K562 (cell line): ENCODE measurements around the gene CSTF1. TPM values are rescaled to one million over a fixed set of nuclear protein-coding genes. Genes with fewer than 3 reads are reported as not detected.
A peak's percentile ranks its signal among the peaks of the same experiment; 100 is the strongest.

Experiments
- BCL6 ChIP-seq: fragments of 250-450 bp; sonication (Bioruptor Pico); IDR thresholded peaks from 2 replicates; pipeline ENCODE4 v1.4.0; 2020
- ERF ChIP-seq: fragments of 450-650 bp; formaldehyde crosslinking; IDR thresholded peaks from 2 replicates; pipeline ENCODE4 v1.4.0; 2020; ENCODE audit warnings: mild to moderate bottlenecking, mixed read lengths
- ETV5 ChIP-seq: sonication (generic); formaldehyde crosslinking; IDR thresholded peaks from 2 replicates; pipeline ENCODE4 v1.4.0; 2020; ENCODE audit warnings: low read depth, mild to moderate bottlenecking, missing genetic modification reagents
- JUND ChIP-seq, 2 experiments: IDR thresholded peaks; 2 replicates in 1 of 2; 3 replicates in 1 of 2; pipeline ENCODE4 v1.6.1; 2011; ENCODE audit warnings: borderline replicate concordance in 2 of 2, low read depth in 2 of 2, low read length in 2 of 2, improper control_type of control experiment in 1 of 2, missing biosample characterization in 1 of 2, missing genetic modification characterization in 1 of 2, missing genetic modification reagents in 1 of 2
- KDM2B ChIP-seq: fragments of 250-450 bp; sonication (Bioruptor Pico); IDR thresholded peaks from 2 replicates; pipeline ENCODE4 v1.8.0; 2021; ENCODE audit warnings: mild to moderate bottlenecking, moderate library complexity
- KHSRP ChIP-seq: fragments of 450-650 bp; IDR thresholded peaks from 2 replicates; pipeline ENCODE4 v1.6.1; 2017
- MAFK ChIP-seq: IDR thresholded peaks from 2 replicates; pipeline ENCODE4 v1.6.1; 2011; ENCODE audit warnings: low read length, improper control_type of control experiment
- MYBL2 ChIP-seq, 2 experiments: fragments of 450-650 bp in 1 of 2; sonication (generic) in 1 of 2; formaldehyde crosslinking in 1 of 2; IDR thresholded peaks; 2 replicates each; pipeline versions ENCODE4 v1.6.1 to v1.8.1; 2017 to 2022; ENCODE audit warnings: borderline replicate concordance in 1 of 2, inconsistent platforms in 1 of 2, low read depth in 1 of 2, mild to moderate bottlenecking in 1 of 2, missing genetic modification reagents in 1 of 2, moderate library complexity in 1 of 2
- NCOA2 ChIP-seq, 2 experiments: fragments of 450-650 bp; IDR thresholded peaks; 2 replicates each; pipeline ENCODE4 v1.6.1; 2018; ENCODE audit warnings: mild to moderate bottlenecking in 2 of 2, moderate library complexity in 1 of 2; ENCODE audit not compliant: partially characterized antibody in 2 of 2
- PTTG1 ChIP-seq: fragments of 450-650 bp; IDR thresholded peaks from 2 replicates; pipeline ENCODE4 v1.6.1; 2016; ENCODE audit warnings: low read depth, mild to moderate bottlenecking, missing genetic modification characterization, missing compliant biosample characterization
- RBBP5 ChIP-seq: fragments of 200-600 bp; sonication (generic); IDR thresholded peaks from 2 replicates; pipeline ENCODE4 v1.6.1; 2012; ENCODE audit warnings: borderline replicate concordance, mild to moderate bottlenecking, low read length, control low read depth, inconsistent platforms; ENCODE audit not compliant: insufficient read depth, poor library complexity, severe bottlenecking
- RFX1 ChIP-seq: fragments of 450-650 bp; IDR thresholded peaks from 2 replicates; pipeline ENCODE4 v1.6.1; 2016; ENCODE audit warnings: mild to moderate bottlenecking, moderate library complexity
- SREBF1 ChIP-seq: fragments of 150-350 bp; IDR thresholded peaks from 2 replicates; pipeline ENCODE4 v1.6.1; 2014; ENCODE audit warnings: antibody characterized with exemption, low read depth, low read length, borderline replicate concordance
- TAF1 ChIP-seq: IDR thresholded peaks from 2 replicates; pipeline ENCODE4 v1.6.1; 2011; ENCODE audit warnings: mild to moderate bottlenecking, low read length, moderate library complexity; ENCODE audit not compliant: insufficient read depth, control insufficient read depth, severe bottlenecking; ENCODE audit errors: extremely low read depth
- TSC22D4 ChIP-seq: fragments of 450-650 bp; IDR thresholded peaks from 2 replicates; pipeline ENCODE4 v1.6.1; 2016; ENCODE audit warnings: missing genetic modification characterization, missing biosample characterization, control low read depth
- ZNF282 ChIP-seq: sonication (generic); formaldehyde crosslinking; IDR thresholded peaks from 2 replicates; pipeline ENCODE4 v1.8.1; 2023; ENCODE audit warnings: missing genetic modification reagents
- polyA plus RNA-seq, 8 experiments: library from polyadenylated mRNA; depleted of rRNA in 4 of 8; stranded (reverse) in 5 of 8; unstranded in 3 of 8; fragments of >200 nt; fragmentation: Nextera tagmentation in 2 of 8; fragmentation: Illumina TruSeq in 1 of 8; extraction: Ambion mirVana in 2 of 8; extraction: Trizol in 1 of 8; gene quantifications; 2 replicates each; pipeline versions ENCODE4 v1.2.1 to v1.2.3, GENCODE V29; 2011 to 2014; ENCODE audit warnings: inconsistent platforms in 1 of 8, missing spikeins in 1 of 8
- total RNA-seq, 7 experiments: library from RNA; depleted of rRNA in 6 of 7; stranded (reverse); fragments of >200 nt in 6 of 7; fragmentation: Illumina TruSeq in 2 of 7; extraction: Trizol in 2 of 7; gene quantifications; 2 replicates each; pipeline versions ENCODE4 v1.2.1 to v1.2.3, GENCODE V29; 2011 to 2021; ENCODE audit warnings: low replicate concordance in 1 of 7
- TF ChIP-seq, protein P1 (sequence below): fragments of 250-450 bp; sonication (Bioruptor Pico); IDR thresholded peaks from 2 replicates; pipeline ENCODE4 v1.4.0; 2020; ENCODE audit warnings: mild to moderate bottlenecking
- TF ChIP-seq, protein P2 (sequence below), 2 experiments: fragments of 200-800 bp in 1 of 2; sonication (Bioruptor generic) in 1 of 2; sonication (generic) in 1 of 2; formaldehyde crosslinking in 1 of 2; IDR thresholded peaks in 1 of 2; conservative IDR thresholded peaks in 1 of 2; 2 replicates each; pipeline versions ENCODE4 v1.5.0 to v1.6.1; 2016 to 2020; ENCODE audit warnings: missing compliant biosample characterization in 1 of 2, missing genetic modification characterization in 1 of 2, missing genetic modification reagents in 1 of 2
- TF ChIP-seq, protein P3 (sequence below): fragments of 450-650 bp; IDR thresholded peaks from 2 replicates; pipeline ENCODE4 v1.7.0; 2016; ENCODE audit warnings: borderline replicate concordance
- TF ChIP-seq, protein P4 (sequence below), 2 experiments: IDR thresholded peaks; 2 replicates each; pipeline ENCODE4 v1.6.1; 2011; ENCODE audit warnings: borderline replicate concordance in 1 of 2, control low read depth in 1 of 2, low read depth in 1 of 2, low read length in 1 of 2, mild to moderate bottlenecking in 1 of 2, mixed read lengths in 1 of 2, moderate library complexity in 1 of 2; ENCODE audit not compliant: insufficient read depth in 1 of 2, insufficient read length in 1 of 2, poor library complexity in 1 of 2, severe bottlenecking in 1 of 2; ENCODE audit errors: extremely low read depth in 1 of 2

Gene CSTF1
- total and polyA plus RNA-seq, 9 of the 15 experiments (the other 6 are each of a cell fraction or from before 2014, with no cell fraction given): 30.8 to 110 (median 53.4) TPM

DNA sequence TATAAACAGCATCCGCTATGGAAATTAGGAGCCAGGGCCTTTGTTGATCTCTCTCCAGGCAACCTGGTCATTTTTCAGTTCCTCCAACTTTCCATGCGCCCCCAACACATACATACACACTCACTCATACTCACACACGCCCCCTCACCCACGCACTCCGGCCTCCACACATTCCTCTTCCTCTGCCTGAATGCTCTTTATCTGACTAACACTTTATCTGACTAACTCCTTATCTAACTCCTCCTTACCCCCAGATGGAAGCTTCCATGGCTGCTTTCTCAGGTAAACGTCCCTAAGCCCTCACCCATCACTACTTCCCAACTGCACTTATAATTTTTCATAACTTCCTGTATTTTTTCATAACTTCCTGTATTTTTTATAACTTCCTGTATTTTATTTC is 37.1 kb downstream of the CSTF1 start (continued):
- TF ChIP-seq, protein P1, sequence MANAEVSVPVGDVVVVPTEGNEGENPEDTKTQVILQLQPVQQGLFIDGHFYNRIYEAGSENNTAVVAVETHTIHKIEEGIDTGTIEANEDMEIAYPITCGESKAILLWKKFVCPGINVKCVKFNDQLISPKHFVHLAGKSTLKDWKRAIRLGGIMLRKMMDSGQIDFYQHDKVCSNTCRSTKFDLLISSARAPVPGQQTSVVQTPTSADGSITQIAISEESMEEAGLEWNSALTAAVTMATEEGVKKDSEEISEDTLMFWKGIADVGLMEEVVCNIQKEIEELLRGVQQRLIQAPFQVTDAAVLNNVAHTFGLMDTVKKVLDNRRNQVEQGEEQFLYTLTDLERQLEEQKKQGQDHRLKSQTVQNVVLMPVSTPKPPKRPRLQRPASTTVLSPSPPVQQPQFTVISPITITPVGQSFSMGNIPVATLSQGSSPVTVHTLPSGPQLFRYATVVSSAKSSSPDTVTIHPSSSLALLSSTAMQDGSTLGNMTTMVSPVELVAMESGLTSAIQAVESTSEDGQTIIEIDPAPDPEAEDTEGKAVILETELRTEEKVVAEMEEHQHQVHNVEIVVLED (CRISPR knock-in tag): no peak
- TF ChIP-seq, protein P2, sequence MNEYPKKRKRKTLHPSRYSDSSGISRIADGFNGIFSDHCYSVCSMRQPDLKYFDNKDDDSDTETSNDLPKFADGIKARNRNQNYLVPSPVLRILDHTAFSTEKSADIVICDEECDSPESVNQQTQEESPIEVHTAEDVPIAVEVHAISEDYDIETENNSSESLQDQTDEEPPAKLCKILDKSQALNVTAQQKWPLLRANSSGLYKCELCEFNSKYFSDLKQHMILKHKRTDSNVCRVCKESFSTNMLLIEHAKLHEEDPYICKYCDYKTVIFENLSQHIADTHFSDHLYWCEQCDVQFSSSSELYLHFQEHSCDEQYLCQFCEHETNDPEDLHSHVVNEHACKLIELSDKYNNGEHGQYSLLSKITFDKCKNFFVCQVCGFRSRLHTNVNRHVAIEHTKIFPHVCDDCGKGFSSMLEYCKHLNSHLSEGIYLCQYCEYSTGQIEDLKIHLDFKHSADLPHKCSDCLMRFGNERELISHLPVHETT (CRISPR knock-in tag; conservative IDR thresholded peaks at IDR 0.05 in 1 of 2, IDR thresholded peaks at IDR 0.05 in 1 of 2): no peak
- no peak for TF ChIP-seq KDM2B (CRISPR knock-in tag)
- no peak for TF ChIP-seq TSC22D4 (tag)
- TF ChIP-seq, protein P3, sequence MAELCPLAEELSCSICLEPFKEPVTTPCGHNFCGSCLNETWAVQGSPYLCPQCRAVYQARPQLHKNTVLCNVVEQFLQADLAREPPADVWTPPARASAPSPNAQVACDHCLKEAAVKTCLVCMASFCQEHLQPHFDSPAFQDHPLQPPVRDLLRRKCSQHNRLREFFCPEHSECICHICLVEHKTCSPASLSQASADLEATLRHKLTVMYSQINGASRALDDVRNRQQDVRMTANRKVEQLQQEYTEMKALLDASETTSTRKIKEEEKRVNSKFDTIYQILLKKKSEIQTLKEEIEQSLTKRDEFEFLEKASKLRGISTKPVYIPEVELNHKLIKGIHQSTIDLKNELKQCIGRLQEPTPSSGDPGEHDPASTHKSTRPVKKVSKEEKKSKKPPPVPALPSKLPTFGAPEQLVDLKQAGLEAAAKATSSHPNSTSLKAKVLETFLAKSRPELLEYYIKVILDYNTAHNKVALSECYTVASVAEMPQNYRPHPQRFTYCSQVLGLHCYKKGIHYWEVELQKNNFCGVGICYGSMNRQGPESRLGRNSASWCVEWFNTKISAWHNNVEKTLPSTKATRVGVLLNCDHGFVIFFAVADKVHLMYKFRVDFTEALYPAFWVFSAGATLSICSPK: no peak
- TF ChIP-seq JUND (IDR thresholded peaks at IDR 0.05; ENCODE audit: borderline replicate concordance, low read depth, low read length): peak; percentile 55; the same call in 1 of the 2 replicates
- TF ChIP-seq JUND (tag; IDR thresholded peaks at IDR 0.05; ENCODE audit: borderline replicate concordance, low read depth, low read length): peak; percentile 28; the same call in 1 of the 3 replicates
- no peak for TF ChIP-seq NCOA2 (IDR thresholded peaks at IDR 0.05; ENCODE audit: partially characterized antibody in 2 of 2)
- TF ChIP-seq PTTG1: no peak
- no peak for TF ChIP-seq MYBL2 (IDR thresholded peaks at IDR 0.05; ENCODE audit: low read depth)
- no peak for TF ChIP-seq MYBL2 (CRISPR knock-in tag; IDR thresholded peaks at IDR 0.05; ENCODE audit: borderline replicate concordance)
- TF ChIP-seq BCL6: no peak
- no peak for TF ChIP-seq ERF (CRISPR knock-in tag)
- no peak for TF ChIP-seq ZNF282
- no peak for TF ChIP-seq RBBP5
- no peak for TF ChIP-seq TAF1
- TF ChIP-seq ETV5: no peak
- TF ChIP-seq RFX1: peak; percentile 43; the same call in 1 of the 2 replicates
- TF ChIP-seq MAFK: no peak
- TF ChIP-seq, protein P4, sequence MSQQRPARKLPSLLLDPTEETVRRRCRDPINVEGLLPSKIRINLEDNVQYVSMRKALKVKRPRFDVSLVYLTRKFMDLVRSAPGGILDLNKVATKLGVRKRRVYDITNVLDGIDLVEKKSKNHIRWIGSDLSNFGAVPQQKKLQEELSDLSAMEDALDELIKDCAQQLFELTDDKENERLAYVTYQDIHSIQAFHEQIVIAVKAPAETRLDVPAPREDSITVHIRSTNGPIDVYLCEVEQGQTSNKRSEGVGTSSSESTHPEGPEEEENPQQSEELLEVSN (IDR thresholded peaks at IDR 0.05; ENCODE audit: borderline replicate concordance in 1 of 2, extremely low read depth in 1 of 2, insufficient read depth in 1 of 2, insufficient read length in 1 of 2, low read depth in 1 of 2, low read length in 1 of 2, poor library complexity in 1 of 2, severe bottlenecking in 1 of 2): no peak
- TF ChIP-seq SREBF1: no peak
- TF ChIP-seq KHSRP: no peak
